ENCODE results near the gene CCDC183.

Gene CCDC183

GRCh38 chr9:136847826-136848392, 51.8 kb downstream of the CCDC183 start:
- DNase-seq (ENCODE audit: insufficient read length) = peak; percentile 74
- peak; percentile 100 for FAIRE-seq
- no peak; the same call in 1 of the 2 replicates for TF ChIP-seq POLR2AphosphoS5 (IDR thresholded peaks at IDR 0.05; ENCODE audit: low read depth, low read length)
- peak; percentile 62; the same call in 1 of the 2 replicates for TF ChIP-seq POLR2A (IDR thresholded peaks at IDR 0.05; ENCODE audit: low read depth, low read length)

- DNase-seq (ENCODE audit: insufficient read length) (peak; percentile 48), FAIRE-seq (no peak)
- no peak for TF ChIP-seq POLR2AphosphoS5 (IDR thresholded peaks at IDR 0.05; ENCODE audit: low read depth, low read length)
- no peak for TF ChIP-seq POLR2A (IDR thresholded peaks at IDR 0.05; ENCODE audit: low read depth, low read length)
- no peak for TF ChIP-seq TAF1 (IDR thresholded peaks at IDR 0.05; ENCODE audit: borderline replicate concordance, low read depth, low read length)
These were observed 52.4 kb downstream of the CCDC183 start for GRCh38 chr9:136848393-136849037.

- DNase-seq (ENCODE audit: insufficient read length) (peak; percentile 100), FAIRE-seq (peak; percentile 100)
- TF ChIP-seq POLR2A (IDR thresholded peaks at IDR 0.05; ENCODE audit: low read depth, low read length) (peak; percentile 86), TAF1 (IDR thresholded peaks at IDR 0.05; ENCODE audit: borderline replicate concordance, low read depth, low read length) (peak; percentile 55; the same call in 1 of the 2 replicates), POLR2AphosphoS5 (IDR thresholded peaks at IDR 0.05; ENCODE audit: low read depth, low read length) (peak; percentile 81)
These were observed 53.2 kb downstream of the CCDC183 start, which contains the start of gene PHPT1 for GRCh38 chr9:136849038-136849959. Gene PHPT1, plus strand, starts transcription at chr9:136849409. Its CDS starts 22 bp downstream, at chr9:136849431.

GRCh38 chr9:136849960-136850865, 54.1 kb downstream of the CCDC183 start:
- TF ChIP-seq POLR2A (IDR thresholded peaks at IDR 0.05; ENCODE audit: low read depth, low read length) (no peak; the same call in 1 of the 2 replicates), TAF1 (IDR thresholded peaks at IDR 0.05; ENCODE audit: borderline replicate concordance, low read depth, low read length) (no peak), POLR2AphosphoS5 (IDR thresholded peaks at IDR 0.05; ENCODE audit: low read depth, low read length) (no peak)
- FAIRE-seq = no peak
- DNase-seq (ENCODE audit: insufficient read length) = no peak

- TF ChIP-seq POLR2A (IDR thresholded peaks at IDR 0.05; ENCODE audit: low read depth, low read length) (peak; percentile 35; the same call in 1 of the 2 replicates), POLR2AphosphoS5 (IDR thresholded peaks at IDR 0.05; ENCODE audit: low read depth, low read length) (no peak), TAF1 (IDR thresholded peaks at IDR 0.05; ENCODE audit: borderline replicate concordance, low read depth, low read length) (no peak)
- FAIRE-seq = no peak
- no peak for DNase-seq (ENCODE audit: insufficient read length)
These were observed 55.0 kb downstream of the CCDC183 start for GRCh38 chr9:136850866-136851775.

- FAIRE-seq (no peak), DNase-seq (ENCODE audit: insufficient read length) (no peak)
- TF ChIP-seq TAF1 (IDR thresholded peaks at IDR 0.05; ENCODE audit: borderline replicate concordance, low read depth, low read length) = no peak
- no peak for TF ChIP-seq POLR2AphosphoS5 (IDR thresholded peaks at IDR 0.05; ENCODE audit: low read depth, low read length)
- TF ChIP-seq POLR2A (IDR thresholded peaks at IDR 0.05; ENCODE audit: low read depth, low read length) = 0 out of 2 replicates have a peak, but pooled peaks have one; percentile 6
These were observed 56.0 kb downstream of the CCDC183 start, which contains the start of gene MAMDC4 for GRCh38 chr9:136851941-136852663. Gene MAMDC4, plus strand, starts transcription at chr9:136852346. Its CDS starts 71 bp downstream, at chr9:136852417.

GRCh38 chr9:136852664-136853595, 56.8 kb downstream of the CCDC183 start:
- no peak for DNase-seq (ENCODE audit: insufficient read length)
- TF ChIP-seq POLR2A (IDR thresholded peaks at IDR 0.05; ENCODE audit: low read depth, low read length) (no peak), TAF1 (IDR thresholded peaks at IDR 0.05; ENCODE audit: borderline replicate concordance, low read depth, low read length) (no peak), POLR2AphosphoS5 (IDR thresholded peaks at IDR 0.05; ENCODE audit: low read depth, low read length) (no peak)
- FAIRE-seq = no peak

- DNase-seq (ENCODE audit: insufficient read length) = no peak
- peak; percentile 88 for FAIRE-seq
- TF ChIP-seq TAF1 (IDR thresholded peaks at IDR 0.05; ENCODE audit: borderline replicate concordance, low read depth, low read length) (no peak), POLR2AphosphoS5 (IDR thresholded peaks at IDR 0.05; ENCODE audit: low read depth, low read length) (no peak), POLR2A (IDR thresholded peaks at IDR 0.05; ENCODE audit: low read depth, low read length) (no peak)
These were observed 57.5 kb downstream of the CCDC183 start for GRCh38 chr9:136853596-136854112.

All from GM12892 (cell line).